ENCODE data around the gene SMIM5. TPM values are rescaled to one million over a fixed set of nuclear protein-coding genes. Genes with fewer than 3 reads are reported as not detected.

SMIM5 gene
- total and polyA plus RNA-seq, 2 experiments from 2014 or later, result 0.08 TPM; not detected in 1

GRCh38 chr17:75622076-75622475 is 11.2 kb upstream of the SMIM5 start:
- WGBS, 2 experiments (ENCODE audit: low coverage in 1 of 2, low lambda C conversion rate in 2 of 2, missing lambda C conversion rate in 2 of 2), result 84 to 86% methylated on average over 7 to 8 of the region's 8 CpGs
- Histone ChIP-seq H2AFZ (no peak overlapping the region), H3K27ac (no peak overlapping the region), H3K9me3 (ENCODE audit: low read depth) (no peaks in the 10 kb centered on the region), H3K79me2 (ENCODE audit: insufficient read depth) (no peaks in the 10 kb centered on the region), H4K20me1 (ENCODE audit: insufficient read depth) (no peaks in the 10 kb centered on the region), H3K4me2 (ENCODE audit: unreplicated experiment) (no peak overlapping the region), H3F3A (ENCODE audit: insufficient read depth) (no peaks in the 10 kb centered on the region), H3K9ac (no peak overlapping the region), H3K4me3 (no peak overlapping the region), H3K27me3 (replicated peaks; ENCODE audit: insufficient read depth) (no peaks in the 10 kb centered on the region), H3K36me3 (ENCODE audit: low read depth) (no peaks in the 10 kb centered on the region), H3K9me2 (ENCODE audit: insufficient read depth) (no peaks in the 10 kb centered on the region), H3K4me1 (ENCODE audit: insufficient read depth) (no peaks in the 10 kb centered on the region)
- in situ Hi-C loops (cut with MboI), result no loop called here
- no peak for DNase-seq
- TF ChIP-seq EZH2phosphoT487 (IDR thresholded peaks at IDR 0.05; ENCODE audit: insufficient read depth, low read depth) (no peak), EZH2 (IDR thresholded peaks at IDR 0.05; ENCODE audit: insufficient read depth, poor library complexity, severe bottlenecking) (no peak)

GRCh38 chr17:75622771-75623273 is 10.4 kb upstream of the SMIM5 start:
- Histone ChIP-seq H3K4me3 (no peak overlapping the region), H3K4me1 (ENCODE audit: insufficient read depth) (no peaks in the 10 kb centered on the region), H3K4me2 (ENCODE audit: unreplicated experiment) (no peak overlapping the region), H2AFZ (no peak overlapping the region), H4K20me1 (ENCODE audit: insufficient read depth) (no peaks in the 10 kb centered on the region), H3K27me3 (replicated peaks; ENCODE audit: insufficient read depth) (no peaks in the 10 kb centered on the region), H3K9me2 (ENCODE audit: insufficient read depth) (no peaks in the 10 kb centered on the region), H3K36me3 (ENCODE audit: low read depth) (no peaks in the 10 kb centered on the region), H3K79me2 (ENCODE audit: insufficient read depth) (no peaks in the 10 kb centered on the region), H3F3A (ENCODE audit: insufficient read depth) (no peaks in the 10 kb centered on the region), H3K9me3 (ENCODE audit: low read depth) (no peaks in the 10 kb centered on the region), H3K9ac (no peak overlapping the region), H3K27ac (no peak overlapping the region)
- WGBS, 2 experiments (ENCODE audit: low coverage in 1 of 2, low lambda C conversion rate in 2 of 2, missing lambda C conversion rate in 2 of 2), result 90 to 92% methylated on average over 13 to 15 of the region's 15 CpGs
- TF ChIP-seq EZH2phosphoT487 (IDR thresholded peaks at IDR 0.05; ENCODE audit: insufficient read depth, low read depth) (no peak), EZH2 (IDR thresholded peaks at IDR 0.05; ENCODE audit: insufficient read depth, poor library complexity, severe bottlenecking) (no peak)
- DNase-seq, result no peak
- in situ Hi-C loops (cut with MboI), result no loop called here

- H2AFZ ChIP-seq, result no peak overlapping the region
- no peaks in the 10 kb centered on the region for H3K4me1 ChIP-seq (ENCODE audit: insufficient read depth)
- no peaks in the 10 kb centered on the region for H4K20me1 ChIP-seq (ENCODE audit: insufficient read depth)
- no peak overlapping the region for H3K9ac ChIP-seq
- no peaks in the 10 kb centered on the region for H3K27me3 ChIP-seq (replicated peaks; ENCODE audit: insufficient read depth)
- H3F3A ChIP-seq (ENCODE audit: insufficient read depth), result no peaks in the 10 kb centered on the region
- in situ Hi-C loops (cut with MboI), result no loop called here
- no peak for DNase-seq
- no peak overlapping the region for H3K27ac ChIP-seq
- no peak overlapping the region for H3K4me2 ChIP-seq (ENCODE audit: unreplicated experiment)
- H3K9me2 ChIP-seq (ENCODE audit: insufficient read depth), result no peaks in the 10 kb centered on the region
- no peak overlapping the region for H3K4me3 ChIP-seq
- no peaks in the 10 kb centered on the region for H3K36me3 ChIP-seq (ENCODE audit: low read depth)
- WGBS, 2 experiments (ENCODE audit: low coverage in 1 of 2, low lambda C conversion rate in 2 of 2, missing lambda C conversion rate in 2 of 2), result 70 to 75% methylated on average over 9 of the region's 9 CpGs
- H3K9me3 ChIP-seq (ENCODE audit: low read depth), result no peaks in the 10 kb centered on the region
- TF ChIP-seq EZH2phosphoT487 (IDR thresholded peaks at IDR 0.05; ENCODE audit: insufficient read depth, low read depth), result no peak
- H3K79me2 ChIP-seq (ENCODE audit: insufficient read depth), result no peaks in the 10 kb centered on the region
Observed at GRCh38 chr17:75623386-75623785, 9.8 kb upstream of the SMIM5 start.

GRCh38 chr17:75624021-75624420 is 9.2 kb upstream of the SMIM5 start:
- Histone ChIP-seq H3K36me3 (ENCODE audit: low read depth) (no peaks in the 10 kb centered on the region), H3K4me2 (ENCODE audit: unreplicated experiment) (no peak overlapping the region), H3K4me3 (no peak overlapping the region), H3K27ac (no peak overlapping the region), H3F3A (ENCODE audit: insufficient read depth) (no peaks in the 10 kb centered on the region), H3K27me3 (replicated peaks; ENCODE audit: insufficient read depth) (no peaks in the 10 kb centered on the region), H4K20me1 (ENCODE audit: insufficient read depth) (no peaks in the 10 kb centered on the region), H3K4me1 (ENCODE audit: insufficient read depth) (no peaks in the 10 kb centered on the region), H3K9me2 (ENCODE audit: insufficient read depth) (no peaks in the 10 kb centered on the region), H3K9me3 (ENCODE audit: low read depth) (no peaks in the 10 kb centered on the region), H2AFZ (no peak overlapping the region), H3K9ac (no peak overlapping the region), H3K79me2 (ENCODE audit: insufficient read depth) (no peaks in the 10 kb centered on the region)
- WGBS, 2 experiments (ENCODE audit: low coverage in 1 of 2, low lambda C conversion rate in 2 of 2, missing lambda C conversion rate in 2 of 2), result 78 to 85% methylated on average over 12 of the region's 12 CpGs
- in situ Hi-C loops (cut with MboI), result no loop called here
- no peak for DNase-seq
- TF ChIP-seq EZH2phosphoT487 (IDR thresholded peaks at IDR 0.05; ENCODE audit: insufficient read depth, low read depth) (no peak), EZH2 (IDR thresholded peaks at IDR 0.05; ENCODE audit: insufficient read depth, poor library complexity, severe bottlenecking) (no peak)

Measured in GM23248 (cell line).